Vagina (tissue), 2 donors: Measurements from ENCODE around the gene EME2. TPM values are rescaled to one million over a fixed set of nuclear protein-coding genes. Genes with fewer than 3 reads are reported as not detected.

Experiments used
- DNase-seq, 2 donors: peaks; one replicate each; pipeline ENCODE4 v3.0.0-alpha.2; 2017; ENCODE audit errors: extremely low spot score in 2 of 2
- H3K27ac ChIP-seq: fragments of 200-600 bp; sonication (generic); one replicate; pipeline ENCODE4 v1.5.1; 2019
- H3K27me3 ChIP-seq: fragments of 200-600 bp; sonication (generic); one replicate; pipeline ENCODE4 v1.5.1; 2019
- H3K36me3 ChIP-seq, 2 donors: fragments of 200-600 bp; sonication (generic); one replicate each; pipeline ENCODE4 v1.5.1; 2017 to 2019
- H3K4me1 ChIP-seq: fragments of 200-600 bp; sonication (generic); one replicate; pipeline ENCODE4 v1.5.1; 2019
- H3K4me3 ChIP-seq, 2 donors: fragments of 200-600 bp; sonication (generic); 1 replicate in 1 of 2; 2 replicates in 1 of 2; pipeline ENCODE4 v1.5.1; 2016 to 2019
- H3K9me3 ChIP-seq: fragments of 200-600 bp; sonication (generic); one replicate; pipeline ENCODE4 v1.5.1; 2019
- CTCF ChIP-seq, 3 experiments: fragments of 450-650 bp in 2 of 3; fragments of 200-600 bp in 1 of 3; sonication (generic) in 1 of 3; IDR thresholded peaks; one replicate each; pipeline ENCODE4 v1.5.1; 2017 to 2019; ENCODE audit warnings: antibody characterized with exemption in 3 of 3, mild to moderate bottlenecking in 2 of 3, moderate library complexity in 2 of 3
- POLR2A ChIP-seq, 2 donors: fragments of 450-650 bp; IDR thresholded peaks; one replicate each; pipeline ENCODE4 v1.6.1; 2017; ENCODE audit warnings: antibody characterized with exemption in 2 of 2, mild to moderate bottlenecking in 2 of 2, moderate library complexity in 2 of 2
- POLR2AphosphoS5 ChIP-seq, 2 donors: sonication (generic); formaldehyde crosslinking; IDR thresholded peaks; one replicate each; pipeline ENCODE4 v1.9.0; 2017; ENCODE audit warnings: antibody characterized with exemption in 2 of 2, mild to moderate bottlenecking in 2 of 2, low read depth in 1 of 2; ENCODE audit not compliant: insufficient read depth in 1 of 2
- intact Hi-C: fragments of 100-400 bp; cut with DNase I; formaldehyde crosslinking; loops from one replicate; pipeline ENCODE4 v1.15.1; 2023
- total RNA-seq: library from RNA; depleted of rRNA; stranded (reverse); fragments of >200 nt; gene quantifications from one replicate; pipeline ENCODE4 v1.2.3, GENCODE V29; 2016

The EME2 gene
- total RNA-seq, 1 donor from 2014 or later: 13.5 TPM

- Histone ChIP-seq H3K27me3 (no peaks in the 10 kb centered on the region), H3K9me3 (no peaks in the 10 kb centered on the region), H3K27ac (no peak overlapping the region), H3K4me1 (no peaks in the 10 kb centered on the region), H3K36me3 (peaks cover 0 to 45% of the 10 kb centered on the region in 2 donors), H3K4me3 (no peak overlapping the region)
- no peak for DNase-seq
- TF ChIP-seq POLR2A (IDR thresholded peaks at IDR 0.05) (no peak), CTCF (IDR thresholded peaks at IDR 0.05) (no peak), POLR2AphosphoS5 (IDR thresholded peaks at IDR 0.05; ENCODE audit: insufficient read depth in 1 of 2, low read depth in 1 of 2) (no peak)
- intact Hi-C loops: no loop called here
Measured at GRCh38 chr16:1734123-1734522, 38.5 kb upstream of the EME2 start.

GRCh38 chr16:1734816-1735215 is 37.8 kb upstream of the EME2 start:
- no peak for DNase-seq
- intact Hi-C loops: no loop called here
- Histone ChIP-seq H3K27ac (no peak overlapping the region), H3K27me3 (no peaks in the 10 kb centered on the region), H3K4me3 (no peak overlapping the region), H3K9me3 (no peaks in the 10 kb centered on the region), H3K4me1 (no peaks in the 10 kb centered on the region), H3K36me3 (peaks cover 0 to 40% of the 10 kb centered on the region in 2 donors)
- TF ChIP-seq POLR2AphosphoS5 (IDR thresholded peaks at IDR 0.05; ENCODE audit: insufficient read depth in 1 of 2, low read depth in 1 of 2): no peak

GRCh38 chr16:1740234-1740633 is 32.4 kb upstream of the EME2 start:
- H3K27me3 ChIP-seq: no peaks in the 10 kb centered on the region
- H3K4me1 ChIP-seq: no peaks in the 10 kb centered on the region
- peaks cover 0 to 16% of the 10 kb centered on the region in 2 donors for H3K36me3 ChIP-seq
- H3K9me3 ChIP-seq: no peaks in the 10 kb centered on the region
- intact Hi-C loops: no loop called here
- no peak for TF ChIP-seq POLR2AphosphoS5 (IDR thresholded peaks at IDR 0.05; ENCODE audit: insufficient read depth in 1 of 2, low read depth in 1 of 2)
- no peak for TF ChIP-seq CTCF (IDR thresholded peaks at IDR 0.05)
- TF ChIP-seq POLR2A (IDR thresholded peaks at IDR 0.05): no peak
- no peak for DNase-seq
- no peak overlapping the region for H3K27ac ChIP-seq
- no peak overlapping the region for H3K4me3 ChIP-seq

GRCh38 chr16:1740781-1741490 is 31.7 kb upstream of the EME2 start:
- no peak overlapping the region for H3K4me3 ChIP-seq
- no peaks in the 10 kb centered on the region for H3K9me3 ChIP-seq
- no peak overlapping the region for H3K27ac ChIP-seq
- intact Hi-C loops: no loop called here
- TF ChIP-seq CTCF (IDR thresholded peaks at IDR 0.05) (no peak), POLR2A (IDR thresholded peaks at IDR 0.05) (no peak), POLR2AphosphoS5 (IDR thresholded peaks at IDR 0.05; ENCODE audit: insufficient read depth in 1 of 2, low read depth in 1 of 2) (no peak)
- no peaks in the 10 kb centered on the region for H3K4me1 ChIP-seq
- peaks cover 0 to 19% of the 10 kb centered on the region in 2 donors for H3K36me3 ChIP-seq
- H3K27me3 ChIP-seq: no peaks in the 10 kb centered on the region
- no peak for DNase-seq

- Histone ChIP-seq H3K36me3 (peaks cover 0 to 19% of the 10 kb centered on the region in 2 donors), H3K4me3 (no peak overlapping the region), H3K9me3 (no peaks in the 10 kb centered on the region), H3K27me3 (no peaks in the 10 kb centered on the region), H3K27ac (no peak overlapping the region), H3K4me1 (no peaks in the 10 kb centered on the region)
- TF ChIP-seq POLR2A (IDR thresholded peaks at IDR 0.05) (no peak), CTCF (IDR thresholded peaks at IDR 0.05) (no peak)
- DNase-seq: no peak
- intact Hi-C loops: no loop called here
Measured at GRCh38 chr16:1741553-1742165, 31.0 kb upstream of the EME2 start.
